HG02884 (cell line): Measurements from ENCODE around the gene UBE2B.
"Not testable (repeated sequence)": the region's sequence is repeated elsewhere in the genome, so short reads cannot be mapped to it uniquely, and the experiment has no call there.

Source experiments
- ATAC-seq: cut with Tn5 transposase; IDR thresholded peaks from one replicate; pipeline ENCODE4 v1.9.1; 2021; ENCODE audit warnings: mild to moderate bottlenecking, moderate library complexity; ENCODE audit not compliant: unreplicated experiment

The UBE2B gene

DNA sequence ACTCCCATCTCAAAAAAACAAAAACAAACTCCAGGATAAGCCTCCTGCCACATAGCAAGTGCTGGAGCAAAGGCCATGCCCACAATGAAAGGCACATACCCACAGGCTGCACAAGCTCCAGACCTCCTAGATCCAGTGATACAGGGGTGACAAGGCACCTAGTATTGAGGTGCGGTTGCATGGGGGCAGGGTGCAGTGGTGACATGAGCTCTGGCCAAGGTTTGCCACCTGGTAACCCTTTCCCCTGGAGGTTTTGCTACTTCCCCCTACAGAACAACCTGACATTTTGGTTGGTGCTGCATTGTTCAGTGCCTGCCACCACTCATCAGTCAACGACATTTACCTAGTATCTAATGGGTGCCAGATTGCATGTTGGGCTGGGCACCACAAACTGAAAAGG, 25.8 kb downstream of the UBE2B start:
- ATAC-seq = no peak

DNA sequence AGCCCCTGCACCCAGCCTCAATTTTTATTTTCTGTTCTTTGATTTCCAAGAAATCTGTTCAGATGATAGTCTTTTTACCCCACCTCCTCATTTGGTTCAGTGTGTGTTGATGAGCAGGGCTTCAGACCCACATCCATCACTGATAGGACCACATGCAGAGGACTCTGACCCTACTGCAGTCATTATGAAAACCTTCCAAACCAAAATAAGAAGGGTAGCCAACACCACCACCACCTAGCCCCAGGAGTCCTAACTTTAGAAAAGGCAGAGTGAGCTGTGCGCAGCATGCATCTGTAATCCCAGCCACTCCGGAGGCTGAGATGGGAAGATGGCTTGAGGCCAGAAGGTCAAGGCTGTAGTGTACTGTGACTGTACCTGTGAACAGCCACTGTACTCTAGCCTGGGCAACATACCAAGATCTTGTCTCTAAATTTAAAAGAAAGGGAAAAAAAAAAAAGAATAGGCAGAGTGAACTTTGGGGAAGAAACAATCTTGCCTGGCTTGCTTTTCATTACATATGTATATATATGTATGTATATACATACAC, 27.3 kb downstream of the UBE2B start:
- ATAC-seq = no peak

- ATAC-seq = no peak
Observed at GRCh38 chr5:134403951-134404350, 32.6 kb downstream of the UBE2B start.

DNA sequence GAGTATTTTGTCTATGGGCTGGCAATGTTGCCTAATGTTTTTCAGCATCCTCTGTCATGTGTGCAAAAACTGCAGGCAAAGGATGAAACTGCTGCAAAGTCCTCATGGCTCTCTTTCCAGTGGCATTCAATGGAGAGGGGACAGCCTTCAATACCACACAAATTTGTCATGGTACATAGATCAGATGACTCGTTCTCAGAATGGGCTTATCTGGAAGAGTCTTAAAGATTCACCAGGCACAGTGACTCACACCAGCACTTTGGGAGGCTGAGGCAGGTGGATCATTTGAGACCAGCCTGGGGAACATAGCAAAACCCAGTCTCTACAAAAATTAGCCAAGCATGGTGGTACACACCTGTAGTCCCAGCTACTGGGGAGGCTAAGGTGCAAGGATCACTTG, 35.0 kb downstream of the UBE2B start:
- no peak for ATAC-seq

DNA sequence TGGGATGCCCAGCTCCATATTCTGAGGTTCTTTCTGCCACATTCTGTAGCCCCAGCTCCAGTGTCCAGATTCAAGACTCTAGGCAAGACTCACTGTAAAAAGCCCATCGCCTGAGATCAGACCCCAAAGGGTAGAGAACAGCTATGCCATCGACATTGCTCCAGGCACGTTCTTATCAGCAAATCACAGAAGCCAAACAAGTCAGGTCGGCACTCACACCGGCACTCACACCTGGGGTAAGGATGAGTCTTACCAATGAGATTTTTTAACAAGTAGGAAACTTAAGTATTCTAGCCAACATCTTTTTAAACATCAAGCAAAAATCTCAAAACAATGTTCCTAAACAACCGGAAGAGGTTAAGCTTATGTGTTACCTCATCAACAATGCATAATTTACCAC, 38.0 kb downstream of the UBE2B start:
- no peak for ATAC-seq

DNA sequence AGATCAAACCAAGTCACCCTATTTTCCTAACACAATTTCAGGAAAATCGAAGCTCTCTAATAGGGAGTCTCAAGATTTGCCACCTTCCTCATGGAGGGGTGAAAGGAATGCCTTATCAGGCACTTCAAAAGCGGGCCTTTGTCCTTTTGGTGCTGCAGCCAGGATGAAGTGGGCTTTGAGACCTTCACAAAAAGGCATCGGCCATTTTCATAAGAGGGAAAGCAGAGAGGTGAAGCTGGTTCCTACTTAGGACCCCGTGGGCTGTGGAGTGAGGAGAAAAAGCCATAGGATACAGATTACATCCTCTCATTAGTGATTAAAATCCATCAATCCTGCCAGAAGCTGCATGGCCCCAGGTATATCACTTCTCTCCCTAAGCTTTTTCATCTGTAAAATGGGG, 39.5 kb downstream of the UBE2B start:
- ATAC-seq = no peak

DNA sequence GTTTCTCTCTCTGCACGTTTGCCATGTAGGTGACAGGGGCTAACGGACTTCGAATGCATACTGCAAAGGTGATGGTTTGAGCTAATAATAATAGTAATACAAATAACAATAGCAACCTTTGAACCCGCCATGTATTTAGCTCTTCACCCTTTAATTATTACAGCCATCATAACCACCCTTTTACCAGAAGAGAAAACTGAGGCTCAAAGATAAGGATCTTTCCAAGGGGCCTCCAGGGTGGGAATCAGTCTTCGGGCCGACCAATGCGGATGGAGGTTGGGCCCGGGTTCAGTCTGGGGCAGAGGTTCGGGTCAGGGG, 39.8 kb downstream of the UBE2B start:
- ATAC-seq = no peak

DNA sequence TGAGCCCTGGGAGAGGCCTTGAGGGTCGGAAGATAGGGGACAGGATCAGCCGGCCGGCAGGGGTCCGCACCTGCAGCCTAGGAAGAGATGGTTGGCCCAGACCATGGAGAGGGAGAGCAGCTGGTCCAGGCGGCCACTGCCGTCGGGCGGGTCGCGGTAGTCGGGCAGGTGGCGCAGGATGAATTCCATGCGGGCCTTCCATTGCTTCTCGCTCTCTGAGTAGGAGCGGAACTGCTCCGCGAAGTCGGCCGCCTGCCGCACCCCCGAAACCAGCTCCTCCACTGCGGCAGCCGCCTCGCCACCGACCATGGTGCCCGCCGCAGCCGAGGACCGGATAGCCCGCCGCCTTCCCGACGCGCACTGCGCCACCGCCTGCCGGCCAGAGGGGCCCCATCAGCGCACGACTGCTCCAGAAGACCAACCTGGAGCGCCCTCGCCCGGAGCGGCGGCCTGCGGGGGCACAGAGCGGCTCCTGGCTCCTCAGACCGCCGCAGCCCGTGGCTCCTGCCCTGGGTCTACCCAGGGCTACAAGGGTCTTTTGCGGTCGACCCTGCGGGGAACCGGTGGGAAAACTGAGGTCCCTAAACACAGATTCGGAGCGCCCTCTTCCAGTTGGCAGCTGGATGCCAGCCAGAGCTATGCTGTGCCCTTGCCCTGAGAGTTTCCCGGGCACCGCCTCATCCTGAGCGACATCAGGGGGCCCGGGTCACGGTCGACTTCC, 40.3 kb downstream of the UBE2B start, which contains the start of gene CDKN2AIPNL:
Gene CDKN2AIPNL, minus strand, starts transcription at position 336 of the 721 bp plus-strand sequence. Its CDS starts 27 bp downstream, at position 309.
- peak; percentile 95 for ATAC-seq

- ATAC-seq = no peak
Observed at GRCh38 chr5:134413046-134413445, 41.7 kb downstream of the UBE2B start.

DNA sequence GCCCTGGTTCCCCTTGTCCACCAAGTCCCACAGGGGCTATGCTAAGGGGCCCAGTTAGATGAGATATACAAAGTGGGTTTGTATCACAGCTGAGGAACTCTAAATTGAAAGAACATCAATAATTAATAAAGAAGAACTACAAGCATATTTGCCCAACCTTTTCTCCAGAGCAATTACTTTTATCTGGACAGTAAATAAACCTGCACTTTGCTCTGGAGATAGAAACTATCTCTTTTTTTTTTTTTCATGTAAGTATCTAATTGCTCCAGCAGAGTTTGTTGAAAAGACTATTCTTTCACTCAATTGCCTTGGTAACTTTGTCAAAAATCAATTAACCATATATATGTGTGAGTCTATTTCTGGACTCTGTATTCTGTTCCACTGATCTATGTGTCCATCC, 46.3 kb downstream of the UBE2B start:
- ATAC-seq = no peak

- ATAC-seq = no peak
Observed at GRCh38 chr5:134418958-134419357, 47.6 kb downstream of the UBE2B start.

DNA sequence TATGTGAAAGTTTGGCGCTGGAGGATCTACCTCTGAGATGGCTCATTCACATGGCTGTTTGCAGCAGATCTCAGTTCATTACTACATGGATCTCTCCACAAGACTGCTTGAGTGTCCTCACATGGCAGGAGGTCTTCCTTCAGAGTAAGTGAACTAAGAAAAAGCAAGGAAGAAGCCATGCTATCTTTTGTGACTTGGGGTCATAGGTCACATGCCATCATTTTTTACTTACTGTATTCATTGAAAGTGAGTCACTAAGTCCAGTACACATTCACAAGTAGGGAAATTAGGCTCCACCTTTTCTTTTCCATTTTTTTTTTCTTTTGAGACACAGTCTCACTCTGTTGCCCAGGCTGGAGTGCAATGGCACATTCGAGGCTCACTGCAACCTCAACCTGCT, 49.0 kb downstream of the UBE2B start:
- no peak for ATAC-seq

- ATAC-seq = not testable (repeated sequence)
Observed at GRCh38 chr5:134421038-134421437, 49.7 kb downstream of the UBE2B start.

GRCh38 chr5:134422791-134423365, 51.5 kb downstream of the UBE2B start:
- ATAC-seq = no peak

DNA sequence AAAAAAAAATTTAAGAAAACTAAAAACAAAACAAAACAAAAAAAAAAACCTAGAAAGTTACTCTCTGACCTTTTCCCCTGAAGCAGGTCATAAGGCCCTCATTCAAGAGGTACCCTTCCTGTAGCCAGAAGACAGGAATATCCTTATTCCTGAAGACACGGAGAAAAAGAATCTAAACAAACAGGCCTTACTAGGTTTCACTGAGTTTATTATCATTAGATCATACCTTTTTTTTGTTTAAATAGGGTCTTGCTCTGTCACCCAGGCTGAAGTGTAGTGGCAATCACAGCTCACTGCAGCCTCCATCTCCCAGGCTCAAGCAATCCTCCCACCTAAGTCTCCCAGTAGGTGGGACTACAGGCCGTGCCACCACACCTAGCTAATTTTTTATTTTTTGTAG, 52.0 kb downstream of the UBE2B start:
- no peak for ATAC-seq

- no peak for ATAC-seq
Observed at GRCh38 chr5:134426361-134426760, 55.0 kb downstream of the UBE2B start.

GRCh38 chr5:134427540-134428041, 56.2 kb downstream of the UBE2B start:
- ATAC-seq = no peak

DNA sequence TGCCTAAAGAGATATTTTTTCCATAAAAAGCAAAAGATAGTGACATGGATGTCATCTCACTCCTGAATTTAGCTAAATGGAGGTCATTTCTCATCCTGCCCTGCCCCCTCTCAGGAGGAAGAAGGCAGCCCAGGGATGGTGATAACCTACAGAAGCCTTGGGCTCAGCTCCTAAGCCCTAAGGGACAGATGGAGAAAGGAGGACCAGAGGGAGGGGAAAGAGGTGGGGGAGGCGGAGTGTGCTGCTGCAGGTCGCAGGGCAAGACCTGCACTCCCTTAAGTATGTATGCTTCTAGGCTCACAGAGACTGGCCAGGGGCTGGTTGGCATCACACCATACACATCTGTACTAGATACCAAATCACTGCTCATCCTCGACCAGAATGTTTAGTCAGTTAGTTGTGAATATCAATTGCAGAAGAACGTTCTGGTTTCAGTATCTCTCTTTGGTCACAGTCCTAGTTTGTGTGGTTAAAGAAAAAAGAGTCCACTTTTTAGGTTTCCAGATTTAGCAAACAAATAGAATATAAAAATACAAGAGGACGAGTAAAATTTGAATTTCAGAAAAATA, 58.7 kb downstream of the UBE2B start:
- ATAC-seq = no peak

DNA sequence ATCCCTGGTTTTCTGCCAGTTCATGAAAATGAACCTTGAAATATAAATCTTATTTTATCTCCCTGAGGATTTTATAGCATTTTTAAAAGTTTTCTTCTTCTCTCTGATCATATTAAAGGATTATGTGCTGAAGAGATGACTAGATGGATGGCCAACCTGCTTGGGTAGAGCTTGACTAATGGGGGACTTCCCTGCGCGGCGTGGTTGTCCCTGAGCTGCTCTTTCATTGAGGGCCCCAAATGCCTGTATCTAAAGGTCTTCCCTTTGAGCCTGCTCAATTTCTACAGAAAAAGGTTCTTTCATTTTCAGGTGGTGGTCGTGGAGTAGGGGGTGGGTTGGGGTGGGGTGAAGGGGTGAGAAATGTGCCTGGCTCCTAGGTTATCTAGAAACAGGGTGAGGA, 60.8 kb downstream of the UBE2B start:
- ATAC-seq = no peak

DNA sequence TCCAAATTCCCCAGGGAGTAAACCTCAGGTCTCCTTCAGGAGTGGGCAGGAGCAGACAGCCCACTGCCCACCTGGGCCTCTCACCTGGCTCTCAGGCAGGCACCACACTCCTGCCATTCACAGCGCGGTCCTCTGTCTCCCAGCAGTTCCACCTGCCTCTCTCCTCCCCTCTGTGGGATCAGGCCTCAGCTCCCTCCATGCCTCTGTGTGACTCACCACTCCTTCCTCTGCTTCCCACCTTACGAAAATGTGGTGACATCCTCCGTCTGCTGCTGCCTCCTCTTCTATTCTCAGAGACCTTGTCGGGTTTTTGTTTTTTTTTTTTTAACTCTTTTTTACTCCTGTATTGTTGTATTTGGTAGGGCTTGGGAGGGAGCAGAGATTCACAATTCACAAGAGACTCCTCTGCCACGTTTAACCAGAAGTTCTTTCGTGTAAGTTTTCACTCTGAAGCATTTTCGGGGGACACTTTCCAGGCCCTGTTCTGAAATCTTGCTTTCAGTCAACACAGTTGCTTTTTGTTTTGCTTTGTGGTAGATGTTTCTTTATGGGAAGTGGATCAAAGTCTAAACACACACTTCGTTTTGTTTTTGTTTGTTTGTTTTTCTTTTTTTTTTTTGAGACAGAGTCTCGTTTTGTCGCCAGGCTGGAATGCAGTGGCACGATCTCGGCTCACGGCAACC, 61.4 kb downstream of the UBE2B start:
- no peak for ATAC-seq

- no peak for ATAC-seq
Observed at GRCh38 chr5:134435560-134435959, 64.2 kb downstream of the UBE2B start.
